Measurements from ENCODE around the gene FHOD3.

Gene FHOD3

GRCh38 chr18:36537289-36537688 is 239.8 kb downstream of the FHOD3 start:
- no peak overlapping the region for H3K27ac ChIP-seq (replicated peaks)
- TF ChIP-seq SPI1 (IDR thresholded peaks at IDR 0.05; ENCODE audit: borderline replicate concordance, low read depth), result no peak
- TF ChIP-seq POLR2AphosphoS5 (IDR thresholded peaks at IDR 0.05; ENCODE audit: low read depth), result no peak
- TF ChIP-seq REST (IDR thresholded peaks at IDR 0.05; ENCODE audit: insufficient replicate concordance, low read depth), result no peak
- no peak for TF ChIP-seq GABPA (IDR thresholded peaks at IDR 0.05; ENCODE audit: low read depth)
- DNase-seq (ENCODE audit: low read depth in 1 of 2, low spot score in 1 of 2), result no peak
- H3K27me3 ChIP-seq (ENCODE audit: insufficient read depth, poor library complexity, severe bottlenecking), result no peaks in the 10 kb centered on the region
- no peak overlapping the region for H3K4me3 ChIP-seq (replicated peaks; ENCODE audit: insufficient read depth, low read length)

GRCh38 chr18:36539674-36540231 is 242.2 kb downstream of the FHOD3 start:
- TF ChIP-seq POLR2AphosphoS5 (IDR thresholded peaks at IDR 0.05; ENCODE audit: low read depth), result no peak
- TF ChIP-seq REST (IDR thresholded peaks at IDR 0.05; ENCODE audit: insufficient replicate concordance, low read depth), result no peak
- TF ChIP-seq GABPA (IDR thresholded peaks at IDR 0.05; ENCODE audit: low read depth), result no peak
- no peak for TF ChIP-seq SPI1 (IDR thresholded peaks at IDR 0.05; ENCODE audit: borderline replicate concordance, low read depth)
- TF ChIP-seq CTCF (IDR thresholded peaks at IDR 0.05; ENCODE audit: insufficient read depth, low read length), result no peak
- DNase-seq (ENCODE audit: low read depth in 1 of 2, low spot score in 1 of 2), result no peak
- Histone ChIP-seq H3K4me3 (replicated peaks; ENCODE audit: insufficient read depth, low read length) (no peak overlapping the region), H3K27me3 (ENCODE audit: insufficient read depth, poor library complexity, severe bottlenecking) (peaks cover 3% of the 10 kb centered on the region), H3K27ac (replicated peaks) (no peak overlapping the region)

GRCh38 chr18:36543030-36543429 is 245.5 kb downstream of the FHOD3 start:
- TF ChIP-seq CTCF (IDR thresholded peaks at IDR 0.05; ENCODE audit: insufficient read depth, low read length) (no peak), POLR2AphosphoS5 (IDR thresholded peaks at IDR 0.05; ENCODE audit: low read depth) (no peak), SPI1 (IDR thresholded peaks at IDR 0.05; ENCODE audit: borderline replicate concordance, low read depth) (no peak), REST (IDR thresholded peaks at IDR 0.05; ENCODE audit: insufficient replicate concordance, low read depth) (no peak), GABPA (IDR thresholded peaks at IDR 0.05; ENCODE audit: low read depth) (no peak)
- DNase-seq (ENCODE audit: low read depth in 1 of 2, low spot score in 1 of 2), result no peak
- no peak overlapping the region for H3K4me3 ChIP-seq (replicated peaks; ENCODE audit: insufficient read depth, low read length)
- H3K27ac ChIP-seq (replicated peaks), result no peak overlapping the region
- H3K27me3 ChIP-seq (ENCODE audit: insufficient read depth, poor library complexity, severe bottlenecking), result peaks cover 12% of the 10 kb centered on the region
